Measurements from ENCODE around the gene IGSF9. TPM values are rescaled to one million over a fixed set of nuclear protein-coding genes. Genes with fewer than 3 reads are reported as not detected.
A peak's percentile ranks its signal among the peaks of the same experiment; 100 is the strongest.

The IGSF9 gene
- total RNA-seq, 1 experiment from 2014 or later = 21.2 TPM

DNA sequence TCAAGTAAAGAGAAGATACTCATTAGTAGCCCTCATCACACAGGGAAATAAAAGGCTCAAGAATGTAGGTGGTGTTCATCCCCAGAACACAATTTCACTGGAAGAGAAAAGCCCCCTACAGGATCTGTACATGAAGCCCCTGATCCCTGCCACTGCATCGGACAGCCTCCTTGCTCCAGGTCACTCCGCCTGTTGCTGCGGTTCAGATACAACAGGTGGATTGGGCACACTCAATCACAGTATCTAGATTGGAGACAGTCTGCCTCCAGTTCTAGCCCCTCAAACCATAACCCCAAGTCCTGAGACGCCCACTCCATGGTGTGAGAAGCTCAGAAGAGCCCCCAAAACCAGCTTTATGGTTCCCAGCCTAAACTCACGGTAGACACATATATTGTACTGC lies 7.5 kb upstream of the IGSF9 start:
- Histone ChIP-seq H3K4me3 (ENCODE audit: low read depth, low read length) (no peak overlapping the region), H3K36me3 (ENCODE audit: control insufficient read depth, insufficient read depth, low read length) (no peaks in the 10 kb centered on the region), H3K9me3 (no peaks in the 10 kb centered on the region), H3K27me3 (replicated peaks; ENCODE audit: control insufficient read depth, insufficient read depth, low read length) (no peaks in the 10 kb centered on the region), H3K4me1 (peaks cover 50% of the 10 kb centered on the region)
- Mint-ChIP-seq H3K4me3 (ENCODE audit: unreplicated experiment) (no peak overlapping the region), H3K4me1 (ENCODE audit: low read depth, unreplicated experiment) (peaks cover 64% of the 10 kb centered on the region), H3K27ac (ENCODE audit: unreplicated experiment) (no peak overlapping the region), H3K9me3 (ENCODE audit: unreplicated experiment) (no peaks in the 10 kb centered on the region), H3K27me3 (ENCODE audit: insufficient read depth, unreplicated experiment) (no peaks in the 10 kb centered on the region), H3K36me3 (ENCODE audit: insufficient read depth, unreplicated experiment) (no peaks in the 10 kb centered on the region)
- no peak for DNase-seq
- intact Hi-C loops (cut with micrococcal nuclease; ENCODE audit: unreplicated experiment) = no loop called here
- no TSS peak for BruUV-seq (replicated peaks)
- ChIA-PET POLR2A (no interaction called here), CTCF (interaction anchor here (1.0 kb wide), 1 partner anchor 55 kb away, joined by 4 read pairs; no protein-coding TSS in a partner anchor)
- TF ChIP-seq CTCF (IDR thresholded peaks at IDR 0.05; ENCODE audit: insufficient read depth in 1 of 2, low read depth in 1 of 2, low read length in 1 of 2, severe bottlenecking in 1 of 2, unreplicated experiment in 1 of 2) = no peak

- Mint-ChIP-seq H3K4me3 (ENCODE audit: unreplicated experiment) (no peak overlapping the region), H3K9me3 (ENCODE audit: unreplicated experiment) (no peaks in the 10 kb centered on the region), H3K27me3 (ENCODE audit: insufficient read depth, unreplicated experiment) (no peaks in the 10 kb centered on the region), H3K27ac (ENCODE audit: unreplicated experiment) (peak overlapping the region; percentile 30), H3K4me1 (ENCODE audit: low read depth, unreplicated experiment) (peaks cover 58% of the 10 kb centered on the region), H3K36me3 (ENCODE audit: insufficient read depth, unreplicated experiment) (no peaks in the 10 kb centered on the region)
- Histone ChIP-seq H3K4me1 (peaks cover 47% of the 10 kb centered on the region), H3K27me3 (replicated peaks; ENCODE audit: control insufficient read depth, insufficient read depth, low read length) (no peaks in the 10 kb centered on the region), H3K9me3 (no peaks in the 10 kb centered on the region), H3K4me3 (ENCODE audit: low read depth, low read length) (no peak overlapping the region), H3K36me3 (ENCODE audit: control insufficient read depth, insufficient read depth, low read length) (no peaks in the 10 kb centered on the region)
- BruUV-seq (replicated peaks) = no TSS peak
- ChIA-PET POLR2A (no interaction called here), CTCF (no interaction called here)
- TF ChIP-seq CTCF (IDR thresholded peaks at IDR 0.05; ENCODE audit: insufficient read depth in 1 of 2, low read depth in 1 of 2, low read length in 1 of 2, severe bottlenecking in 1 of 2, unreplicated experiment in 1 of 2) = no peak
- DNase-seq = no peak
- intact Hi-C loops (cut with micrococcal nuclease; ENCODE audit: unreplicated experiment) = no loop called here
These were observed 6.1 kb upstream of the IGSF9 start for GRCh38 chr1:159951551-159951950.

GRCh38 chr1:159951016-159951415 lies 5.6 kb upstream of the IGSF9 start:
- Histone ChIP-seq H3K27me3 (replicated peaks; ENCODE audit: control insufficient read depth, insufficient read depth, low read length) (no peaks in the 10 kb centered on the region), H3K4me1 (peaks cover 52% of the 10 kb centered on the region), H3K4me3 (ENCODE audit: low read depth, low read length) (no peak overlapping the region), H3K9me3 (no peaks in the 10 kb centered on the region), H3K36me3 (ENCODE audit: control insufficient read depth, insufficient read depth, low read length) (no peaks in the 10 kb centered on the region)
- POLR2A ChIA-PET = no interaction called here
- Mint-ChIP-seq H3K27me3 (ENCODE audit: insufficient read depth, unreplicated experiment) (no peaks in the 10 kb centered on the region), H3K27ac (ENCODE audit: unreplicated experiment) (peak overlapping the region; percentile 30), H3K36me3 (ENCODE audit: insufficient read depth, unreplicated experiment) (no peaks in the 10 kb centered on the region), H3K4me1 (ENCODE audit: low read depth, unreplicated experiment) (peaks cover 54% of the 10 kb centered on the region), H3K4me3 (ENCODE audit: unreplicated experiment) (no peak overlapping the region), H3K9me3 (ENCODE audit: unreplicated experiment) (no peaks in the 10 kb centered on the region)
- intact Hi-C loops (cut with micrococcal nuclease; ENCODE audit: unreplicated experiment) = no loop called here
- TF ChIP-seq CTCF (IDR thresholded peaks at IDR 0.05; ENCODE audit: insufficient read depth in 1 of 2, low read depth in 1 of 2, low read length in 1 of 2, severe bottlenecking in 1 of 2, unreplicated experiment in 1 of 2) = no peak
- CTCF ChIA-PET = no interaction called here
- DNase-seq = no peak
- no TSS peak for BruUV-seq (replicated peaks)

Measured in Caco-2 (cell line).